Loucy (cell line): Measurements from ENCODE around the gene HS3ST5.

Experiments
- H2AFZ ChIP-seq: fragments of 200-600 bp; sonication (generic); 2 replicates; pipeline ENCODE4 v1.6.0; 2016; ENCODE audit warnings: antibody characterized with exemption, mild to moderate bottlenecking, low read length, moderate library complexity
- H3F3A ChIP-seq: fragments of 200-600 bp; 2 replicates; pipeline ENCODE4 v1.6.0; 2016; ENCODE audit warnings: antibody characterized with exemption, low read depth, mild to moderate bottlenecking
- H3K27me3 ChIP-seq: fragments of 200-600 bp; sonication (generic); 2 replicates; pipeline ENCODE4 v1.6.1; 2014; ENCODE audit warnings: low read length, mild to moderate bottlenecking; ENCODE audit not compliant: insufficient read depth, poor library complexity, severe bottlenecking
- H3K36me3 ChIP-seq: fragments of 200-600 bp; sonication (generic); 2 replicates; pipeline ENCODE4 v1.6.1; 2016; ENCODE audit warnings: low read length; ENCODE audit not compliant: insufficient read depth
- H3K4me1 ChIP-seq: fragments of 200-600 bp; sonication (generic); 2 replicates; pipeline ENCODE4 v1.5.1; 2014; ENCODE audit warnings: low read length, mild to moderate bottlenecking; ENCODE audit not compliant: insufficient read depth, poor library complexity, severe bottlenecking
- H3K4me2 ChIP-seq: fragments of 200-600 bp; sonication (generic); 2 replicates; pipeline ENCODE4 v1.6.0; 2014; ENCODE audit warnings: antibody characterized with exemption, low read length, low read depth, mild to moderate bottlenecking; ENCODE audit not compliant: poor library complexity, severe bottlenecking
- H3K4me3 ChIP-seq: fragments of 200-600 bp; sonication (generic); 2 replicates; pipeline ENCODE4 v1.5.1; 2014; ENCODE audit warnings: low read length, mild to moderate bottlenecking, mixed read lengths; ENCODE audit not compliant: poor library complexity, severe bottlenecking
- H3K79me2 ChIP-seq: fragments of 200-600 bp; sonication (generic); 2 replicates; pipeline ENCODE4 v1.6.1; 2014; ENCODE audit warnings: low read length; ENCODE audit not compliant: insufficient read depth
- H3K9ac ChIP-seq: fragments of 200-600 bp; sonication (generic); 2 replicates; pipeline ENCODE4 v1.6.0; 2014; ENCODE audit warnings: mild to moderate bottlenecking, low read depth, low read length, moderate library complexity; ENCODE audit not compliant: poor library complexity, severe bottlenecking
- H3K9me2 ChIP-seq: fragments of 200-600 bp; sonication (generic); replicated peaks from 2 replicates; pipeline ENCODE4 v1.6.1; 2016; ENCODE audit warnings: low read depth, low read length, mixed read lengths
- H3K9me3 ChIP-seq: fragments of 200-600 bp; sonication (generic); 2 replicates; pipeline ENCODE4 v1.6.1; 2014; ENCODE audit warnings: mild to moderate bottlenecking, antibody characterized with exemption, low read length, low read depth; ENCODE audit not compliant: insufficient read depth
- H4K20me1 ChIP-seq: fragments of 200-600 bp; sonication (generic); 2 replicates; pipeline ENCODE4 v1.6.0; 2014; ENCODE audit warnings: antibody characterized with exemption, low read length, mild to moderate bottlenecking; ENCODE audit not compliant: insufficient read depth, poor library complexity, severe bottlenecking
- CTCF ChIP-seq: fragments of 200-600 bp; sonication (generic); conservative IDR thresholded peaks from 2 replicates; pipeline ENCODE4 v1.5.1; 2014; ENCODE audit warnings: mild to moderate bottlenecking, antibody characterized with exemption, low read length
- EZH2phosphoT487 ChIP-seq: fragments of 200-600 bp; IDR thresholded peaks from 2 replicates; pipeline ENCODE4 v1.6.1; 2018; ENCODE audit warnings: antibody characterized with exemption, mild to moderate bottlenecking, moderate library complexity, borderline replicate concordance

Gene HS3ST5

GRCh38 chr6:114096561-114097172 is 246.2 kb downstream of the HS3ST5 start:
- Histone ChIP-seq H3K79me2 (no peaks in the 10 kb centered on the region), H3K4me3 (no peak overlapping the region), H3K9me2 (no peaks in the 10 kb centered on the region), H2AFZ (no peak overlapping the region), H3K36me3 (no peaks in the 10 kb centered on the region), H3K4me2 (no peak overlapping the region), H3F3A (no peaks in the 10 kb centered on the region), H3K9me3 (no peaks in the 10 kb centered on the region), H3K9ac (no peak overlapping the region), H4K20me1 (no peaks in the 10 kb centered on the region), H3K4me1 (no peaks in the 10 kb centered on the region), H3K27me3 (no peaks in the 10 kb centered on the region)
- no peak for TF ChIP-seq EZH2phosphoT487
- peak; percentile 84 for TF ChIP-seq CTCF

GRCh38 chr6:114092943-114093342 is 249.9 kb downstream of the HS3ST5 start:
- Histone ChIP-seq H3K4me2 (no peak overlapping the region), H3K4me3 (no peak overlapping the region), H3K4me1 (no peaks in the 10 kb centered on the region), H3K9ac (no peak overlapping the region), H3F3A (no peaks in the 10 kb centered on the region), H2AFZ (no peak overlapping the region), H3K9me3 (no peaks in the 10 kb centered on the region), H4K20me1 (no peaks in the 10 kb centered on the region), H3K9me2 (no peaks in the 10 kb centered on the region), H3K27me3 (no peaks in the 10 kb centered on the region), H3K36me3 (no peaks in the 10 kb centered on the region), H3K79me2 (no peaks in the 10 kb centered on the region)
- no peak for TF ChIP-seq EZH2phosphoT487
- no peak for TF ChIP-seq CTCF

GRCh38 chr6:114090626-114091025 is 252.2 kb downstream of the HS3ST5 start:
- H3K4me2 ChIP-seq = no peak overlapping the region
- H2AFZ ChIP-seq = 0 out of 2 replicates have a peak overlapping the region, but pooled peaks have one; percentile 24

More at GRCh38 chr6:114090626-114091025, 252.2 kb downstream of the HS3ST5 start:
- H4K20me1 ChIP-seq = no peaks in the 10 kb centered on the region
- TF ChIP-seq CTCF (no peak), EZH2phosphoT487 (no peak)
- H3K9ac ChIP-seq = no peak overlapping the region
- H3K79me2 ChIP-seq = no peaks in the 10 kb centered on the region
- H3F3A ChIP-seq = no peaks in the 10 kb centered on the region
- no peaks in the 10 kb centered on the region for H3K4me1 ChIP-seq
- H3K9me2 ChIP-seq = no peaks in the 10 kb centered on the region
- no peaks in the 10 kb centered on the region for H3K27me3 ChIP-seq
- H3K4me3 ChIP-seq = no peak overlapping the region
- no peaks in the 10 kb centered on the region for H3K36me3 ChIP-seq
- H3K9me3 ChIP-seq = no peaks in the 10 kb centered on the region
